CD4-positive, alpha-beta T cell treated with Interleukin-17A for 4 hours (primary cell): ENCODE results near the gene SNX11.

Experiments
- DNase-seq: peaks from one replicate; pipeline ENCODE4 v3.0.0-alpha.2; 2020; ENCODE audit warnings: mixed read lengths

The SNX11 gene

DNA sequence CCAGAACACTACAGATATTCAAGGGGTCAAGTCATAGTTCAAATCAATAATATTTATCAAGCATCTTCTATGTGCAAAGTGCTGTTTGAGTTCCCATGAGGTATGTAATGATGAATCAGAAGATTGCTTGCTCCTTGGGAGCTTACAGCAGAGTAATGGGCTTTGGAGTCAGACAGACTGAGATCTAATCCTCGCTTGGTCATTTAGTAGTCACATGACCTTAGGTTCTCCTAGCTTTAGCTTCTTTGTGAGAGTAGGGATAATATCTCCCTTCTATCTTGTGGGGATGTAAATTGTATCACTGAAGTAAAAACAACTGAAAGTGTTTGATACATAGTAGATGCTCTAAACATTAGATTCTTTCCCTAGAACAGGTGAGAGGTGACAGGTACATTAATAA, 30.1 kb downstream of the SNX11 start:
- no peak for DNase-seq

GRCh38 chr17:48139944-48140343, 32.4 kb downstream of the SNX11 start:
- DNase-seq: no peak

- no peak for DNase-seq
Measured at GRCh38 chr17:48143629-48144028, 36.1 kb downstream of the SNX11 start.

DNA sequence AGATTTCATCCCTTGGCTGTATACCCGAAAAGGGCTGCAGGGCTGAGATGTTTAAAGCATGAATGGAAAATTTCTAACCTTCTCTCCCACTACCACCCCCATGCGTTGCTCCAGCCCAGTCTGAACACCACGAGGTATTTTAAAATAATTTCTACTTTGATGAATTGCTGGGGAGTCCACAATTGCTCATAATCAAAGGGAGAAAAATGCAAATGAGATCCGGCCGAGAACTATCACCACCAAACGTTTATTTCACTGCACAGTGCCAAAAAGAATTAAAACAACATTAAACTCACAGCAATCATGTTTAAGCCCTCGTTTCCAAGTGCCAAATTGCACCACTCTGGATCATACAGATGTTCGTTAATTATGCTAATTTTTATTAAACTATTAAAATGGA, 36.7 kb downstream of the SNX11 start:
- DNase-seq: no peak

GRCh38 chr17:48144976-48145798, 37.6 kb downstream of the SNX11 start:
- no peak for DNase-seq

DNA sequence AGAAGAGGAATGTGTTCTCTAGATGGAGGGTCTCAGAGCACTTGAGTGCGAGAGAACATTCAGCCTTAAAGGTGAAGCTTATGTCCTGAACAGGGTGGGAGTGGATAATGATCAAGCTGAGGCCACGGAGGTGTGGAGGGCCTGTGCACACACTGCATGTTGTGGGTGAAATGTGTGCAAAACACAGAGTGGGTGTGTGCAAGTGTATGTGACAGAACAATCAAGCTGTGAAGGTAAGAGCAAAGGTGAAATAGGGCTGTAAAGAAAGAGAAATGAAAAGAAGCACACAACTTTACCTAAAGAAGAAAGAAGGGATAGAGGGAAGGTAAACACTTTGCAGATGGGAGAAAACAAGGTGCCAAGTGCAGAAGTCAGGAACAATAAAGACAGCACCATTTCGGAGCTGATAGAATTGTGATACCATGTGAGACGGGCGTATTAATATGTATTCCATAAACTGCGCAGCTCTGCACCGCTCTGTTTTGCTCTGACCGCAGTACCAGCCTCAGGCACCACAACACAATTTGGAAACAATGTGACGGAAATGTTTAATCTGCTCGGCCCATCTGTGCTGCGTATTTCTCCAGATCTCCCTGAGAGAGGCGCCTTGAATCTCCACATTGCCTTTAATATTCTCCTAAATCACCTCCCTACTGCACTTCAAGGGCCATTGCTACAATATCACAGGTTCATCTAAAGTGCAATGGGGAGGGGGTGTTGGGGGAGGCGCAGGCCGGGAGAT, 40.6 kb downstream of the SNX11 start:
- DNase-seq: no peak

- DNase-seq: no peak
Measured at GRCh38 chr17:48148854-48149786, 41.6 kb downstream of the SNX11 start.

DNA sequence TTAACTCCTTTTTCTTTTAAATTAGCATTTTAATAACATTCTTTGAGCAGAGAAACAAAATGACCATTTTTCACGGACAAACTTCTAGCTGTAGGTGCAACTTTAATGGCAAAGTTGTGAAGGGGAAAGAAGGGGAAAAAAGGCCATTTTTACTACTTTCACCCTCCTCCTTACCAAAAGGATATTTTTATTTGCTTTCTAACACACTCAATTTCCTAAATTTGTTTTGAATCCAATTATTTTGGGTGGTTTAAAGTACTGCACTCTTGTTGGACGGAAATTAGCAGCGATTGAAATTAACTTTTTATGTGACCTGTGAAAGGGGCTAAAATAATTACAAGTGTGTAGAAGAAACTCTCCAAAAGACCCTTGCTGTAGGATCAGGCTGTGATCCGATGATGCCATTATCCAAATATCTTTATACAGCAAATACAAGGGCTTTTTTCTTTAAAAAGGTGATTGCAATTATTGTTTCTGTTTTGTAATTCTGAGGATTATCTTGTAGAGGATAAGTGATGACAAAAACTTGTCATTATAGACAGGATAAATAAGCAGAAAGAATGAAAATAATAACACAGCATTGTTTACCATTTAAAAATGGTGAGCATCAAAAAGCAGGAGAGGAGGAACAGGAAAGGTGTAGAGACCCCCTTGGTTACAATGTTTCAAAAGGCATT, 42.4 kb downstream of the SNX11 start:
- DNase-seq: no peak

- no peak for DNase-seq
Measured at GRCh38 chr17:48150597-48151001, 43.0 kb downstream of the SNX11 start.

- no peak for DNase-seq
Measured at GRCh38 chr17:48151220-48151619, 43.7 kb downstream of the SNX11 start.

DNA sequence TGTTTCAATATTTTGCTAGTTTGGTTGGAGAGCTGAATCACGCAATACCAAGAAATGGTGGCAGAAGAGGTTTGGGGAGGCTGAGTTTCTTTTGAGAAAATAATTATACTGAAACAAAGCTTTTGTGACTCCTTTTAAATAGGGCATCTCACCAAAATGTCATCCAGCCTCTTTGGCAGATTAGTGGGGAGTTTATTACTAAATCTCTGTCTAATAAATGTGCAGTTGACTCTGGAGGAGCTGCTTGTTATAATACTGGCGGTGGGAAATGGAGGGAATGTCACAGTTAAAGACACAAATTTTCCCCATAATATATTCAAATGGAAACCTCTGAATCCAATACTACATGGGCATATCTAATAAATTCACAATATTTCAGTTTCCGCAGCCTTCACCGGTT, 44.7 kb downstream of the SNX11 start:
- DNase-seq: no peak

DNA sequence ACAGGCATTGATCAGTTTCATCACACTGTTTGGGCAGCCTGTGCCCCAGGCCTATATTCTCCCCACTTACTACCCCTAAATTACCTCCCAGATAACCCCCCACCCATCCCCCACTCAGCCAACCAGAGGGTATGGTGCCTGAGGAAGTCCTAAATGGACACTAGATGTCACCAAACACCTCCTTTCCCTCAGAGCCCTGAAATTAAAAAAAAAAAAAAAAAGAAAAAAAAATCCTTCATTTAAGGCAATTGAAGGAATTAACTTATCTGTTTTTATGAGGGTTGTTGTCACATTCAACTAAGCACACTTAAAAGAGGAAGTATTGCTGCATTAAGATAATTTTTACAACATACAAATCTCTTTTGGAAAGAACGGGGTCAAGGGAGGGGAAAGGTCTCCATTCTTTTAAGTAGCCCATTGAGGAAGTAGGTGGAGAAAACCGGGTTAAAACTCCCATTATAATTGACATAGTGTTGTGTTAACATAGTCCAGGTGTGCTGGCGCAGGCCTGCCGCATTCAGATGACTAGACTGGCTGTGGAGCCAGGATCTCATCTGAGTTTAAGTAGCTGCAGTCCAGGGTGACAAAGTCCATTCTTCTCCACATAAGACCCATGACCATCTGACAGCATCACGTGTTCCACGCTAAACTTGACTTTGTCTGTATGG, 46.3 kb downstream of the SNX11 start:
- no peak for DNase-seq

GRCh38 chr17:48155889-48156611, 48.5 kb downstream of the SNX11 start:
- DNase-seq: no peak

- no peak for DNase-seq
Measured at GRCh38 chr17:48159232-48159631, 51.7 kb downstream of the SNX11 start.

DNA sequence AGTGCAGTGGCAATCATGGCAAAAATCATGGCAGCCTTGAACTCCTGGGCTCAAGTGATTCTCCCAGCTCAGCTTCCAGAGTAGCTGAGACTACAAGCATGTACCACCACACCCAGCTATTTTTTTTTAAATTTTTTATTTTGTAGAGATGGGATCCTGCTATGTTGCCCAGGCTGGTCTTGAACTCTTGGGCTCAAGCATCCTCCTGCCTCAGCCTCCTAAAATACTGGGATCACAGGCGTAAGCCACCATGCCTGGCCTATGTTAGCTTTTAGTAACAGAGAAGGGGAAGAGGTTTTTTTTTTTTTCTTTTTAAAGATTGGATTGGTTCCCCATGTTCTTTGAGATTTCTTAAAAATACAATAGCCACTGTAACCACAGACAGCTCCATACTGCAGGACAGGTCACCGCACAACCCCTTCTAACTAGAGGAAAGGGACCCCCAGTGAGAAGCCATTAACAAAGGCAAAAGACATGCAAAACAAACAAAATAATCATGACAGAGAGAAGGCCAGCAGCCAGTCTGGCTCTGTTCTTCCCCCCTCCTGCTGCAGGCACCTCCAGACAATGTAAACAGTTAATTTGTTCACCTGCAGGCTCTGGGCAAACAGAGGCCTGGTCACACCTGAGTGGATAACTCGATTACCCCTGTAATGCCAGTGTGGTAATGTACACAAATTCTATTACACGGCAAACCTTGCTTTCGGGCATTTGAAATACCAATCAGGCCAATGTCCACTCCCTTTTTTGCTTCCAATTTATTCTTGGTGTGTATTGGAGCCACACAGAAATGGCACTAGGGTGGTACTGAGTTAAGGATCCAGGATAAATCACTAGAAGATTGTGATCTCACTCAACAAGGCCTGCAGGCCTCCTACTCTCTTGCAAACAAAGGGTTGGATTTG, 52.9 kb downstream of the SNX11 start:
- DNase-seq: no peak

DNA sequence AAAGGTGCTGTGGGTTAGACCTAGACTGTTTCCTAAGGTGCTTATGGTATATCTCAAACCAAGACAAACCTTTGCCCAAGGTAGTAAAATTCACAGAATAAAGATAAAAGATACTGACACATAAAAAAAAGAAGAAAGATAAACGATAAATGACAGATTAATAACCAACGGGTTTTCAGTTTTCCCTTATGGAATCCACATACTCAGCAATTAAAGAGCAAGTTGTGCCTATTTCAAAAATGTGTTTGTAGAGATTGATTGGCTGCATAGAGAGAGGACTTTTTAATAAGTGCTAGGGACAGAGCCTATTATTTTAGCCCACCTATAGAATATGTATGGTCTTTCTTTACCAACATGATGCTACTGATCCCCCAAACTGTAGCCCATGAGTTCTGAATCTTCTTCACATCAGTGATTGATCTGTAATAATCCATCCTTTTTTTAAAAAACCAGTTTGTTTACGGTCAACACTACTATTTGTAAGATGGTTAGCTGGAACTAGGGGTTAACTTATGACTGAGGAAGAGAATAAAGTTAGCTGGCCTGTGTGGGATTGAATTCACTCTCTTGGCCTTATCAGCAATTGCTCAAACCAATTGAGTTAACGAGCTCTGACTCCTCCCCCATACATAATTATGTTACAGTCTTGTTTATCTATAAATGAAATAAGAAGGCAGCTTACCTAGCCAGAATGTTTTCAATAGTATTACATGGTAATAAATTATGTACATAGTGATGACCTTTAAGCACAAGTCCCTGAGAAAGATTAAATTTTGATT, 53.8 kb downstream of the SNX11 start:
- no peak for DNase-seq

DNA sequence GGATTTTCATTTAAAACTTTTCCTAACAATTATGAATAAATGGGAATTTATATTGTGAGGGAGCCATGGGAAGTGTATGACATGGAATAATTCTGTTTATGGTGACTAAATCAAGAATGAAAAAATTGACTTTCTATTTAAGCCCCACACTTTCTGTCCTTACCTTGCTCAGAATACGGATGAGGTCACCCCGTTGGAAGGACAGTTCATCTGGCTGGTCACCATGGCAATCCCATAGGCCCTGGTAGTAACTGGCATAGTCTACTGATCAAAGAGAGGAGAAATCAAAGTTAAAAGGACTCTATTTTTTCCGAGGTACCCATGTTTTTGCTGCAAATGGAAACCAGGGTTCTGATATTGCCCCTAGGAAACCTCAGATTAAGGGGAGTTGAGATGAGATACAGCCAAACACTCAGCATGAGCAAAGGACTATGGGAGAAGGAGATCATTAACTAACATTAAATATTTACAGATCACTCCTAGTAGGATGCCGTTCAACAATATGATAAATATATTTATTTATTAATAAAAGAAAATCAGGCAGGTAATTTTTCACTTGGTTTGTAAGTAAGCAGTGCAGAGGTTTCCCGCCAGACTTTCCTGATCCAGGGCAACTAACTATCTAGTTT, 54.9 kb downstream of the SNX11 start:
- DNase-seq: no peak

DNA sequence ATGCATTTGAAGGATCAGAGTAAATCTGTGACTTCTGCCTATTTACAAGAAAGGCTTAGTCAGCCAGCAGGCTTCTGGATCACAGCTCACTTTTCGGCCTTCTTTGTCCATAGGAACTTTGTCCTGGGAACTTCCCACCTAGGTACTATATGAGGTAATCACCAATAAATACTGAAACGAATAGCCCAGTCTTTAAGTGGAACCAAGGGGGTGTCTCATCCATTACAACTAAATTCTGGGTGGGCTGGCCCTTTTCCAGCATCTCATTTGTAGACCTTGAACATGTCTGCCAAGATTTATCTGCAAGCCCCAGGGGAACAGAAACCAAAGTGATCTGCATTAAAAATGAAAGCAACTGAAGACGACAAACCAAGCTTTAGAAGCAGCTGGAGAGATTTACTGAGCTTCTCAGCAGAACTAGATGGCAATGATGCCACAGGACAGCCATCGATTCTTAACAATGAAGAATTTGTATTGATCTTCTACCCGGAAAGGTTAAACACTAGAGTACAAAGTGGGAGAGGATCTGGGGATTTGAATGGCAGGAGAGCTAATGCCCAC, 55.5 kb downstream of the SNX11 start:
- DNase-seq: no peak

DNA sequence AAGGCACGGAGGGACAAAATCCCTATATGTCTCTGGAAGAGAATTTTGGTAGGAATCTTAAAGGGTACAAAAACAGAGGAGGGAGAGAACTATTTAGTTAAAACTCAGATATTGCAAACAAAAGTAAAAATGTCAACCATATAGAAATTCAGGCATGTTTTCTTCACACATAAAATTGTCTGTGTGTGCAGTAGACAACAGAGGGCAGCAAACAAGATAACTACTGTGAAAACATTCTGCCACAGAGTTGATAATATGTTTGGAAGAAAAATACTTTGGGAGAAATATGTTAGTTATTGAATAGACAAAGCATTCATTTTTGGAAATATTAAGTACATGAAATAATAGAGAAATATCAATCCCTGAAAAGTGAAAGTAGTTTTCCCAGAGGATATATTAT, 56.2 kb downstream of the SNX11 start:
- DNase-seq: no peak
